ENCODE data around the gene PRG3. TPM values are rescaled to one million over a fixed set of nuclear protein-coding genes. Genes with fewer than 3 reads are reported as not detected.
"Not testable (repeated sequence)": the region's sequence is repeated elsewhere in the genome, so short reads cannot be mapped to it uniquely, and the experiment has no call there.

Gene PRG3
- total RNA-seq, 1 donor from 2014 or later = not detected

- H3K36me3 ChIP-seq = peaks cover 62% of the 10 kb centered on the region
These were observed 27.1 kb upstream of the PRG3 start for GRCh38 chr11:57407941-57408475.

DNA sequence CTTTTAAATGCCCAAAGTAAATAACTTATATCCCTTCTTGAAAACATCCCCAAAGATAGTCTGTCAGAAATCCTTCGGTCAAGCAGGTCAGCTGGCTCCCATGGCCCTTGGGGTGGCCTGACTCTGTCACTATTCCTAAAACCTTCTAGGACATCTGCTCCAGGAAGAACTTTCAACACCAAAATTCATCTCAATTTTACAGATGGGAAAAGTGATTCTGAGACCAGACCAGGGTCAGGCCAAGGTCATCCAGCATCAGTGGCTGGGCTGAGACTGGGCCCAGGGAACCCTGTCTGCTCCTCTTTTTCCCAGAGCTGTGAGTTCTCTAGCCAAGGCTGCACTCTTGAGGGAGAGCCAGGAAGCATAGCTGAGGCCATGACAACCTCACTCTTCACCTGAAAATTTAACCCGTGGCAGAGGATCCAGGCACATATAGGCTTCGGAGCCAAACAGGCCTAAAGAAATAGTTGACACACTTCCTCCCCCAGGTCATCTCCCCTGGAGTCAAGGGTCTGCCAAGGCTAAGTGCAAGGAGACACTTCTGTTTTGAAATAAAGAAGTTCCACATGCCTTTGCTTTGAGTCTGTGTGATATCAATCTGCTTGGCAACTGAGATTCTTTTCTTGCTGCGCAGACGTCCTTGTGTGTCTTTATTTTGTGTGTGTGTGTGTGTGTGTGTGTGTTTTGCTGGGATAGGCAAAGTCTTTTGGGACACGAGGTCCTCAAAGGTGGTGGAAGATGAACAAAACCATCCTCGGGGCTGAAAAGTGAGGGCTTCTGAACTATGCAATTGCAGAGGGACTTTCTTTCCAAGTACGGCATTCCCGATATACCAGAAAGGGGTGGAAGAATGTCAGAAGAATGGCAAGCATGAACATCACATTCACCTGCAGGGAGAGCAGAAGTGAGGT, 26.3 kb upstream of the PRG3 start:
- Histone ChIP-seq H3K9me3 (no peaks in the 10 kb centered on the region), H3K4me1 (peaks cover 21% of the 10 kb centered on the region), H3K27ac (peak overlapping the region; percentile 21), H3K4me3 (no peak overlapping the region), H3K27me3 (no peaks in the 10 kb centered on the region), H3K36me3 (peaks cover 55% of the 10 kb centered on the region)
- intact Hi-C loops (cut with DNase I) = no loop called here
- ATAC-seq = no peak
- no peak for DNase-seq
- TF ChIP-seq CTCF (IDR thresholded peaks at IDR 0.05) = no peak

More at GRCh38 chr11:57407941-57408475, 27.1 kb upstream of the PRG3 start:
- ATAC-seq (no peak), DNase-seq (no peak)
- intact Hi-C loops (cut with DNase I) = no loop called here
- peaks cover 21% of the 10 kb centered on the region for H3K4me1 ChIP-seq
- H3K4me3 ChIP-seq = no peak overlapping the region
- H3K27me3 ChIP-seq = no peaks in the 10 kb centered on the region
- H3K27ac ChIP-seq = no peak overlapping the region
- no peak for TF ChIP-seq CTCF (IDR thresholded peaks at IDR 0.05)
- H3K9me3 ChIP-seq = no peaks in the 10 kb centered on the region

- ATAC-seq = peak; percentile 71
- peaks cover 46% of the 10 kb centered on the region for H3K36me3 ChIP-seq
These were observed 25.5 kb upstream of the PRG3 start for GRCh38 chr11:57406337-57406904.

DNA sequence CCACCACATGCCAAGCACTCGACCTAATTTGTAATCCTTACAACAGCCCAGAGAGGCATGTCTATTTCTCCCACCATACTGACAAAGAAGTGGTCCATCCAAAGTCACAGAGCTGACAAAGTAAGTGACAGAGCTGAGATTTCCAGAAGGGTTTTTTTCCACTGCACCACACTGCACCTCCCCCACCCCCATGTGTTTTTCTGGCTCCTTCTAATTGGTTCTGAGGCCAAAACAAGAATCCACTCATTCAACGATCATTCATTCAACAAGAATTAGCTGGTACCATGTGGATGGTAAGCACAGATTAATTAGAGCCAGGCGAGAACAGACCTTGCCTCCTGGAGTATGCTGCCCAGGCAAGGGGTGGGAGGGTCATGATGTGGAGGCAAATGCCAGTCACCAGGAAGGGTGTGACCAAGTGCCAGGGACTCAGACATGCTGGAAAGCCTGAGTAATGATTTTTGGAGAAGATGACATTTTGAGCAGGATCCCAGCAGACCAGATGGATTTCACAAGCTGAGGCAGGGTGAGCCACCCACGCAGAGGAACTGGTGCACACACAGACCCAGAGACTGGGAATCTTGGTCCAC, 24.4 kb upstream of the PRG3 start:
- no peaks in the 10 kb centered on the region for H3K27me3 ChIP-seq
- H3K27ac ChIP-seq = no peak overlapping the region
- DNase-seq (no peak), ATAC-seq (peak; percentile 34)
- H3K9me3 ChIP-seq = no peaks in the 10 kb centered on the region
- intact Hi-C loops (cut with DNase I) = no loop called here
- H3K4me1 ChIP-seq = peaks cover 21% of the 10 kb centered on the region
- no peak overlapping the region for H3K4me3 ChIP-seq
- no peak for TF ChIP-seq CTCF (IDR thresholded peaks at IDR 0.05)
- H3K36me3 ChIP-seq = peaks cover 36% of the 10 kb centered on the region

More at GRCh38 chr11:57406337-57406904, 25.5 kb upstream of the PRG3 start:
- no peak for TF ChIP-seq CTCF (IDR thresholded peaks at IDR 0.05)
- Histone ChIP-seq H3K27me3 (no peaks in the 10 kb centered on the region), H3K27ac (peak overlapping the region; percentile 21), H3K9me3 (no peaks in the 10 kb centered on the region), H3K4me3 (no peak overlapping the region), H3K4me1 (peaks cover 21% of the 10 kb centered on the region)
- no peak for DNase-seq
- intact Hi-C loops (cut with DNase I) = no loop called here

DNA sequence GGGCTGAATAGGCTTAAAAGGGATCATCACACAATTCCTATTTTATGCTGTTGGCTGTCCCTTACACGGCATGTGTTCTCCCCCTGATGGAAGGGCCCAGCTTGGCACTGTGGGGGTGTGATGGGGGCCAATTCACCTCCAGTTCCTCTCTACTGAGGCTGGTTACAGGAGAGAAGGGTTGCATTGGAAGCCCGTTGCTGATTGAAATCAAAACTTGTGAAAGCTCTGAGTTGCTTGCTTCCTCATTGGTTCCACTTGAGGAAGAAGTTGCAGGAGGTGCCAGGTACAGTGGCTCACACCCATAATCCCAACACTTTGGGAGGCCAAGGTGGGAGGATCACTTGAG, 22.8 kb upstream of the PRG3 start:
- no peak for TF ChIP-seq CTCF (IDR thresholded peaks at IDR 0.05)
- Histone ChIP-seq H3K4me1 (peaks cover 21% of the 10 kb centered on the region), H3K27ac (no peak overlapping the region), H3K36me3 (peaks cover 20% of the 10 kb centered on the region), H3K4me3 (no peak overlapping the region), H3K9me3 (no peaks in the 10 kb centered on the region), H3K27me3 (no peaks in the 10 kb centered on the region)
- ATAC-seq (peak; percentile 21), DNase-seq (no peak)
- intact Hi-C loops (cut with DNase I) = no loop called here

DNA sequence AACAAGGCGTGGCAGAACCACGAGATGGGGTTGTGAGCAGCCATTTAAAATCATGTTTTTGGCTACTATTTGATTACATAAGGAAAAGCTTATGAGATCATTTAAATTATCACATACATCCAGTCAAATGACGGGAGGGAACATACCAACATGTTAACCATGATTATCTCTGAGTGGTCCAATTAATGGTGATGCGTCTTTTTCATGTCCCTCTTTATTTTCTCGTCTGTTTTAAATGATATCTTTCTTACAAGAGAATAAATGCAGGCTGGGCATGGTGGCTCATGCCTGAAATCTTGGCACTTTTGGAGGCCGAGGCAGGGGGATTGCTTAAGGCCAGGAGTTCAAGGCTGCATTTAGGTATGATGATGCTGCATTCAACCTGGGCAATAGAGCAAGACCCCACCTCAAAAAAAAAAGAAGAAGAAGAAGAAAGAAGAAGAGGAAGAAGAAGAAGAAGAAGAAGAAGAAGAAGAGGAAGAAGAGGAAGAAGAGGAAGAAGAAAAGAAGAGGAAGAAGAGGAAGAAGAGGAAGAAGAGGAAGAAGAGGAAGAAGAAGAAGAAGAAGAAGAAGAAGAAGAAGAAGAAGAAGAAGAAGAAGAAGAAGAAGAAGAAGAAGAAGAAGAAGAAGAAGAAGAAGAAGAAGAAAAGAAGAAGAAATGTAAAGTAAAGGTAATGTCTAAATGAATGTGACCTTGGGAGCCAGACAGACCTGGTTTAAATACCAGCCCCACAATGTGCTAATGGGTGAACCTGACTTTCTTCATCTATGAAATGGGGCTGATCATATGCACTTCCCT, 22.3 kb upstream of the PRG3 start:
- ATAC-seq; intact Hi-C loops (cut with DNase I); H3K9me3 ChIP-seq; H3K27ac ChIP-seq; H3K4me3 ChIP-seq; DNase-seq; H3K27me3 ChIP-seq: not testable (repeated sequence)
- Histone ChIP-seq H3K36me3 (peaks cover 14% of the 10 kb centered on the region), H3K4me1 (peaks cover 21% of the 10 kb centered on the region)

All from upper lobe of right lung (tissue), 1 donor.